GM18519 (cell line): ENCODE measurements around the gene PDLIM1.

ENCODE experiments used
- ATAC-seq: cut with Tn5 transposase; IDR thresholded peaks from one replicate; pipeline ENCODE4 v1.9.1; 2021; ENCODE audit warnings: mild to moderate bottlenecking, moderate library complexity; ENCODE audit not compliant: unreplicated experiment, low FRiP score

PDLIM1 gene

GRCh38 chr10:95289921-95290421 lies 832 bp downstream of the PDLIM1 start:
- ATAC-seq: no peak

GRCh38 chr10:95289003-95289920 lies 1.5 kb downstream of the PDLIM1 start:
- ATAC-seq: no peak

GRCh38 chr10:95288303-95288702 lies 2.5 kb downstream of the PDLIM1 start:
- no peak for ATAC-seq

GRCh38 chr10:95287281-95287680 lies 3.5 kb downstream of the PDLIM1 start:
- ATAC-seq: no peak

GRCh38 chr10:95286707-95287106 lies 4.1 kb downstream of the PDLIM1 start:
- no peak for ATAC-seq

- no peak for ATAC-seq
These were observed 5.2 kb downstream of the PDLIM1 start for GRCh38 chr10:95285556-95285955.

- no peak for ATAC-seq
These were observed 6.0 kb downstream of the PDLIM1 start for GRCh38 chr10:95284807-95285206.

GRCh38 chr10:95282107-95282506 lies 8.7 kb downstream of the PDLIM1 start:
- no peak for ATAC-seq

- ATAC-seq: no peak
These were observed 9.6 kb downstream of the PDLIM1 start for GRCh38 chr10:95281206-95281605.

GRCh38 chr10:95280637-95281036 lies 10.2 kb downstream of the PDLIM1 start:
- no peak for ATAC-seq

- ATAC-seq: no peak
These were observed 11.6 kb downstream of the PDLIM1 start for GRCh38 chr10:95279042-95279820.

- ATAC-seq: no peak
These were observed 12.5 kb downstream of the PDLIM1 start for GRCh38 chr10:95278061-95278988.

GRCh38 chr10:95277614-95278013 lies 13.2 kb downstream of the PDLIM1 start:
- no peak for ATAC-seq

- no peak for ATAC-seq
These were observed 13.6 kb downstream of the PDLIM1 start for GRCh38 chr10:95277201-95277570.

- ATAC-seq: no peak
These were observed 14.2 kb downstream of the PDLIM1 start for GRCh38 chr10:95276367-95277200.

GRCh38 chr10:95275726-95276366 lies 15.0 kb downstream of the PDLIM1 start:
- ATAC-seq: no peak

GRCh38 chr10:95273393-95274312 lies 17.1 kb downstream of the PDLIM1 start:
- no peak for ATAC-seq

- ATAC-seq: no peak
These were observed 22.4 kb downstream of the PDLIM1 start for GRCh38 chr10:95268438-95268837.
